Left lung (tissue), 10 donors: ENCODE results near the gene RTN4RL2. TPM values are rescaled to one million over a fixed set of nuclear protein-coding genes. Genes with fewer than 3 reads are reported as not detected.

ENCODE experiments used
- ATAC-seq: fragments of 200-7000 bp; cut with Tn5 transposase; one replicate; pipeline ENCODE4 v1.9.1; 2020; ENCODE audit warnings: moderate library complexity
- DNase-seq, 4 donors: peaks; one replicate each; pipeline ENCODE4 v3.0.0-alpha.2; 2013 to 2020
- H3K27ac ChIP-seq, 2 donors: fragments of 200-600 bp; sonication (generic) in 1 of 2; one replicate each; pipeline versions ENCODE4 v1.5.0 to v1.8.0; 2020 to 2021
- H3K27me3 ChIP-seq, 2 donors: fragments of 200-600 bp; sonication (generic) in 1 of 2; one replicate each; pipeline versions ENCODE4 v1.5.0 to v1.8.0; 2020 to 2021
- H3K36me3 ChIP-seq, 2 donors: fragments of 200-600 bp; sonication (generic) in 1 of 2; one replicate each; pipeline versions ENCODE4 v1.5.0 to v1.8.0; 2020 to 2021
- H3K4me1 ChIP-seq, 2 donors: fragments of 200-600 bp; one replicate each; pipeline ENCODE4 v1.8.0; 2021
- H3K4me3 ChIP-seq, 2 donors: fragments of 200-600 bp; sonication (generic) in 1 of 2; one replicate each; pipeline versions ENCODE4 v1.5.0 to v1.8.0; 2020 to 2021; ENCODE audit warnings: mild to moderate bottlenecking in 1 of 2
- H3K9me3 ChIP-seq, 2 donors: fragments of 200-600 bp; sonication (generic) in 1 of 2; one replicate each; pipeline versions ENCODE4 v1.5.0 to v1.8.0; 2020 to 2021
- CTCF ChIP-seq, 2 donors: fragments of 200-600 bp; sonication (generic) in 1 of 2; IDR thresholded peaks; one replicate each; pipeline versions ENCODE4 v1.5.0 to v1.8.0; 2021; ENCODE audit warnings: antibody characterized with exemption in 2 of 2
- intact Hi-C, 2 donors: fragments of 100-400 bp; cut with DNase I; formaldehyde crosslinking; loops; one replicate each; pipeline versions ENCODE4 v1.11.2 to v1.14.2; 2022
- polyA plus RNA-seq, 6 donors: library from polyadenylated mRNA; unstranded; fragments of 120-200 nt; gene quantifications; one replicate each; pipeline ENCODE4 v1.2.1, GENCODE V29; 2013; ENCODE audit not compliant: insufficient read length in 6 of 6
- total RNA-seq, 2 donors: library from RNA; stranded (reverse); fragmentation: NEBNext Ultra II Directional; extraction: Animal tissue kit (Norgen Biotek cat#: 25700); gene quantifications; one replicate each; pipeline ENCODE4 v1.2.1, GENCODE V29; 2021
- donor health status: DM: no; HTN: yes; CAD: no.
- donor health status: DM: no; HTN: no; CAD: no.

RTN4RL2 gene
- total and polyA plus RNA-seq, 8 donors = 0.87 to 4.8 (median 2.5) TPM

DNA sequence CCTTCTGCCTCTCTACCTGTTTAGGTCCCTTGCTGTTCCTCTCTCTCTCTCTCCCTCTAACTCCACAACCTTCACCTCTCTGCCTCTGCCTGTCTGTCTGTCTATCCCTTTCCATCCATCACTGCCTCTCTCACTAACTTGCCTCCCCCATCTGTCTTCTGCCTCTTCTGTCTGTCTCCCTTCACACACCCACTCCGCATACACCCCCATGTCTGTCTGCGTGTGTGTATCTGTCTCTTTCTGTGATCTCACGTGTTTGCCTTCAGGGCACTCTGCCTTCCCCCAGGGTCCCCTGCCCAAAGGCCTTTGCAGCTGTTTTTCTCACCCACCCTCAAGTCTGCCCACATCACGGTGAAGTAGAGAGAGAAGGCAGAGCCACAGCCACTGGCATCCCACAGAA is 7.9 kb downstream of the RTN4RL2 start:
- TF ChIP-seq CTCF (IDR thresholded peaks at IDR 0.05) = no peak
- DNase-seq (no peak), ATAC-seq (no peak)
- no peak overlapping the region for H3K27ac ChIP-seq
- no peaks in the 10 kb centered on the region for H3K9me3 ChIP-seq
- no peaks in the 10 kb centered on the region for H3K36me3 ChIP-seq
- no peaks in the 10 kb centered on the region for H3K4me1 ChIP-seq
- intact Hi-C loops = no loop called here
- H3K27me3 ChIP-seq = no peaks in the 10 kb centered on the region
- no peak overlapping the region for H3K4me3 ChIP-seq

- H3K27ac ChIP-seq = no peak overlapping the region
- DNase-seq = no peak
- H3K36me3 ChIP-seq = no peaks in the 10 kb centered on the region
- H3K4me3 ChIP-seq = no peak overlapping the region
- H3K4me1 ChIP-seq = peaks cover 0 to 9% of the 10 kb centered on the region in 2 donors
- H3K9me3 ChIP-seq = no peaks in the 10 kb centered on the region
- TF ChIP-seq CTCF (IDR thresholded peaks at IDR 0.05) = no peak
- intact Hi-C loops = no loop called here
- H3K27me3 ChIP-seq = peaks cover 0 to 3% of the 10 kb centered on the region in 2 donors
- no peak for ATAC-seq
Observed at GRCh38 chr11:57469268-57469667, 8.9 kb downstream of the RTN4RL2 start.

GRCh38 chr11:57471496-57471895 is 11.2 kb downstream of the RTN4RL2 start:
- H3K36me3 ChIP-seq = no peaks in the 10 kb centered on the region
- ATAC-seq (no peak), DNase-seq (no peak)
- H3K4me3 ChIP-seq = no peak overlapping the region
- no peak overlapping the region for H3K27ac ChIP-seq
- no peaks in the 10 kb centered on the region for H3K9me3 ChIP-seq
- peaks cover 0 to 25% of the 10 kb centered on the region in 2 donors for H3K27me3 ChIP-seq
- H3K4me1 ChIP-seq = peaks cover 7 to 30% of the 10 kb centered on the region in 2 donors
- TF ChIP-seq CTCF (IDR thresholded peaks at IDR 0.05) = no peak
- intact Hi-C loops = no loop called here

DNA sequence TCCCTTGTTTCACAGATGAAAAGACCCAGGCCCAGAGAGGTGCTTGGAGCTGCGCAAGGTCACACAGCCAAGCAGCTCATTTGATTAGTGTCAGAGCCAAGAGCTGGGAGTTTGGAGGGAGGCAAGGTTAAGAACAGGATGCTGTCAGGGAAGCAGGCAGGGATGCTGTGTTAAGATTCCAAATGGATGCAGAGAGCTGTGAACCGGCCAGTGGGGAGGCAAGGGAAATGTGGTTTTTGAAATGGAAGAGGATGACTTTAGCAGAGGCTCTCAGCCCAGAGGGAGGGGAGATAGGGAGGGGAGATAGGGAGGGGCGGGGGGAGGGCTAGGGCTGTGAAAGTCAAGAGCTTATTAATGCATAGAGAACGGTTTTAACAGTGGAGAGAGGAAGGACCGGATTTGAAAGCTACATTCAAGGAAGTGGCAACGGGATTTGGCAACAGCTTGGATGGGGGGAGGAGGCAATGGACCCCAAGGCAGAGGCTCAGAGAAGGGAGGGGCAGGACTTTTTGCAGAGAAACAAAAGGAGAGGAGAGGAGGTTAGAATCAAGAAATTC is 13.0 kb downstream of the RTN4RL2 start:
- DNase-seq (no peak), ATAC-seq (no peak)
- intact Hi-C loops = no loop called here
- Histone ChIP-seq H3K4me1 (peaks cover 10 to 42% of the 10 kb centered on the region in 2 donors), H3K9me3 (no peaks in the 10 kb centered on the region), H3K4me3 (no peak overlapping the region), H3K27me3 (peaks cover 0 to 36% of the 10 kb centered on the region in 2 donors), H3K27ac (no peak overlapping the region), H3K36me3 (no peaks in the 10 kb centered on the region)
- no peak for TF ChIP-seq CTCF (IDR thresholded peaks at IDR 0.05)

DNA sequence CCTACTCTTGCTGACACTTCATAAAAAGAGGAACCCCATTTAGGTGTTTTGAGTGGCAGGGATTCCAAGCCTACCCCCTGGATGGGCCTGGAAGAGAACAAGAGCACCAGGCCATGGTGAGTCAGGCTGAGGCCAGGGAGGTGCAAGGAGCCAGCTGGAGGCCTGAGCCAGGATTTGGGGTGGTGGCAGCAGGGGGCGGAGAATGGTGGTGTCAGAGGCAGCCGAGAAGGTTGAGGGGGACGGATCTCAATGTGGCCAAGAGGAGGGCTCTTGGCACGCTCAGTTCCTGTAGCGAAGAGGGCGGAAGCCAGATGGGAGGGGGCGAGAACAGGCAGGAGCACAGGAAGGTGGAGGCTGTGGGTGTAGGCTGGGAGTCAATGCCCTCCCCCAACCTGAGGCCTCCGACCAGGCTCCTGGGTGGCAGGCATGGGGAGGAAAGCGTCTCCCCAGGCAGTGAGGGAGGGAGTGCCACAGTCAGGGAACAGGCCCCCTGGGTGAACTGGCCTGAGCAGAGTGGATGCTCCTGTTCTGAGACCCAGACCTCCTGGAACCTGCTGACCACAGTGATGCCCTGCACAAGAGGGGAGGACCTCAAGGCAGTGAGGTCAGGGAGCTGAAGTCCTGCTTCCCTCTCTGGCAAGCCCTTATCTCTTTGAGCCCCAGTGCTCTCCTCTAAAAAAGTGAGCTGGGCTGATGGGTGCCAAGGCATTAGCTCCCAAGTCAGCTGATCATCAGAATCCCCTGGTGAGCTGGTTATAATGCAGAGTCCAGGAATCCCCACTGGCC is 13.9 kb downstream of the RTN4RL2 start:
- ATAC-seq (no peak), DNase-seq (no peak)
- Histone ChIP-seq H3K9me3 (no peaks in the 10 kb centered on the region), H3K36me3 (no peaks in the 10 kb centered on the region), H3K27ac (no peak overlapping the region), H3K27me3 (peaks cover 0 to 36% of the 10 kb centered on the region in 2 donors), H3K4me3 (no peak overlapping the region), H3K4me1 (peaks cover 10 to 42% of the 10 kb centered on the region in 2 donors)
- TF ChIP-seq CTCF (IDR thresholded peaks at IDR 0.05) = no peak
- intact Hi-C loops = no loop called here
